Measurements from ENCODE around the gene DEDD2.

The DEDD2 gene

GRCh38 chr19:42249149-42249750 is 31.8 kb upstream of the DEDD2 start:
- H3K9me3 ChIP-seq (ENCODE audit: insufficient read depth, low read depth, low read length) = no peaks in the 10 kb centered on the region
- no peak overlapping the region for H3K9ac ChIP-seq (ENCODE audit: low read depth, low read length, poor library complexity, severe bottlenecking)
- H3K79me2 ChIP-seq (ENCODE audit: insufficient read depth, low read length) = peaks cover 33% of the 10 kb centered on the region
- no peaks in the 10 kb centered on the region for H4K20me1 ChIP-seq (ENCODE audit: insufficient read depth, low read length, poor library complexity, severe bottlenecking)
- no peaks in the 10 kb centered on the region for H3K27me3 ChIP-seq (ENCODE audit: insufficient read depth, low read length, poor library complexity, severe bottlenecking)
- H3K9me2 ChIP-seq (replicated peaks; ENCODE audit: low read depth, low read length) = no peaks in the 10 kb centered on the region
- H3K4me3 ChIP-seq (ENCODE audit: low read length, poor library complexity, severe bottlenecking) = no peak overlapping the region
- no peaks in the 10 kb centered on the region for H3F3A ChIP-seq (ENCODE audit: low read depth)
- no peak for TF ChIP-seq EZH2phosphoT487 (IDR thresholded peaks at IDR 0.05; ENCODE audit: borderline replicate concordance)
- TF ChIP-seq, protein P1, sequence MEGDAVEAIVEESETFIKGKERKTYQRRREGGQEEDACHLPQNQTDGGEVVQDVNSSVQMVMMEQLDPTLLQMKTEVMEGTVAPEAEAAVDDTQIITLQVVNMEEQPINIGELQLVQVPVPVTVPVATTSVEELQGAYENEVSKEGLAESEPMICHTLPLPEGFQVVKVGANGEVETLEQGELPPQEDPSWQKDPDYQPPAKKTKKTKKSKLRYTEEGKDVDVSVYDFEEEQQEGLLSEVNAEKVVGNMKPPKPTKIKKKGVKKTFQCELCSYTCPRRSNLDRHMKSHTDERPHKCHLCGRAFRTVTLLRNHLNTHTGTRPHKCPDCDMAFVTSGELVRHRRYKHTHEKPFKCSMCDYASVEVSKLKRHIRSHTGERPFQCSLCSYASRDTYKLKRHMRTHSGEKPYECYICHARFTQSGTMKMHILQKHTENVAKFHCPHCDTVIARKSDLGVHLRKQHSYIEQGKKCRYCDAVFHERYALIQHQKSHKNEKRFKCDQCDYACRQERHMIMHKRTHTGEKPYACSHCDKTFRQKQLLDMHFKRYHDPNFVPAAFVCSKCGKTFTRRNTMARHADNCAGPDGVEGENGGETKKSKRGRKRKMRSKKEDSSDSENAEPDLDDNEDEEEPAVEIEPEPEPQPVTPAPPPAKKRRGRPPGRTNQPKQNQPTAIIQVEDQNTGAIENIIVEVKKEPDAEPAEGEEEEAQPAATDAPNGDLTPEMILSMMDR (conservative IDR thresholded peaks at IDR 0.05; ENCODE audit: low read length) = no peak
- H3K36me3 ChIP-seq (ENCODE audit: insufficient read depth, low read length) = no peaks in the 10 kb centered on the region
- no peak overlapping the region for H3K4me2 ChIP-seq (ENCODE audit: low read depth, low read length, poor library complexity, severe bottlenecking)
- peaks cover 13% of the 10 kb centered on the region for H3K4me1 ChIP-seq (ENCODE audit: insufficient read depth, low read length, poor library complexity, severe bottlenecking)
- no peak overlapping the region for H2AFZ ChIP-seq (ENCODE audit: low read length)

- no peaks in the 10 kb centered on the region for H3F3A ChIP-seq (ENCODE audit: low read depth)
- peaks cover 32% of the 10 kb centered on the region for H3K79me2 ChIP-seq (ENCODE audit: insufficient read depth, low read length)
- H3K9me3 ChIP-seq (ENCODE audit: insufficient read depth, low read depth, low read length) = no peaks in the 10 kb centered on the region
- no peak overlapping the region for H3K4me3 ChIP-seq (ENCODE audit: low read length, poor library complexity, severe bottlenecking)
- H2AFZ ChIP-seq (ENCODE audit: low read length) = no peak overlapping the region
- H3K4me1 ChIP-seq (ENCODE audit: insufficient read depth, low read length, poor library complexity, severe bottlenecking) = peaks cover 14% of the 10 kb centered on the region
- no peaks in the 10 kb centered on the region for H3K27me3 ChIP-seq (ENCODE audit: insufficient read depth, low read length, poor library complexity, severe bottlenecking)
- no peak overlapping the region for H3K9ac ChIP-seq (ENCODE audit: low read depth, low read length, poor library complexity, severe bottlenecking)
- H3K9me2 ChIP-seq (replicated peaks; ENCODE audit: low read depth, low read length) = no peaks in the 10 kb centered on the region
- H4K20me1 ChIP-seq (ENCODE audit: insufficient read depth, low read length, poor library complexity, severe bottlenecking) = no peaks in the 10 kb centered on the region
- H3K4me2 ChIP-seq (ENCODE audit: low read depth, low read length, poor library complexity, severe bottlenecking) = no peak overlapping the region
- TF ChIP-seq, protein P1 (conservative IDR thresholded peaks at IDR 0.05; ENCODE audit: low read length) = no peak
- TF ChIP-seq EZH2phosphoT487 (IDR thresholded peaks at IDR 0.05; ENCODE audit: borderline replicate concordance) = no peak
- no peaks in the 10 kb centered on the region for H3K36me3 ChIP-seq (ENCODE audit: insufficient read depth, low read length)
These were observed 31.0 kb upstream of the DEDD2 start for GRCh38 chr19:42248270-42249148.

DNA sequence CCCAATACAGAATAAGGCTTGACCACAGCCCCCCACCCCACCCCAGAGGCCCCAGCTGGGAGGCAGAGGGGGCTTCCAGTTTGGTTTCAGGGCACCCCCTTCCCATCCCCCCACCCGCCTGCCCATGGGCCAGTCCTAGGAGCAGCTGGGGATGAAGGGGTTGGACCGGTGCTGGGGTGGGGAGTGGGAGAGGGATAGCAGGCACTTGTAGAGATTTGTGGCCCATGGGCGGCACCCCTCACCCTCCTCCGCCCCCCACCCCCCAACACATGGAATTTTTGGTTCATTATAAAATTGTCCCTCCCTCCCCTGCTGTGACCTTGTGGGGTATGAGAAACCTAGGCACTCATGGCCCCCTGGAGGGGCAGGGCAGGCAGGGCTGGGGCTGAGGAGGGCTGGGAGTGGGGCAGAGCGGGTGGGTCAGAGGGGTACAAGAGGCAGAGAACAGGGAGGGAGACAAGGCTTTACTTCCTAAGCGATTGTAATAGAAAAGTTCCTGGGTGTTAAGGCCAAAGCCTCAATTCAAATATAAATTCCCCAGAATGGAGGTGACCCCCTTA is 30.2 kb upstream of the DEDD2 start:
- Histone ChIP-seq H3K79me2 (ENCODE audit: insufficient read depth, low read length) (peaks cover 24% of the 10 kb centered on the region), H3K4me3 (ENCODE audit: low read length, poor library complexity, severe bottlenecking) (no peak overlapping the region), H3K9me2 (replicated peaks; ENCODE audit: low read depth, low read length) (no peaks in the 10 kb centered on the region), H3K9ac (ENCODE audit: low read depth, low read length, poor library complexity, severe bottlenecking) (no peak overlapping the region), H3K4me1 (ENCODE audit: insufficient read depth, low read length, poor library complexity, severe bottlenecking) (peaks cover 12% of the 10 kb centered on the region), H3K4me2 (ENCODE audit: low read depth, low read length, poor library complexity, severe bottlenecking) (no peak overlapping the region), H4K20me1 (ENCODE audit: insufficient read depth, low read length, poor library complexity, severe bottlenecking) (no peaks in the 10 kb centered on the region), H3F3A (ENCODE audit: low read depth) (no peaks in the 10 kb centered on the region), H3K36me3 (ENCODE audit: insufficient read depth, low read length) (no peaks in the 10 kb centered on the region), H2AFZ (ENCODE audit: low read length) (no peak overlapping the region), H3K9me3 (ENCODE audit: insufficient read depth, low read depth, low read length) (no peaks in the 10 kb centered on the region), H3K27me3 (ENCODE audit: insufficient read depth, low read length, poor library complexity, severe bottlenecking) (no peaks in the 10 kb centered on the region)
- no peak for TF ChIP-seq EZH2phosphoT487 (IDR thresholded peaks at IDR 0.05; ENCODE audit: borderline replicate concordance)
- TF ChIP-seq, protein P1 (conservative IDR thresholded peaks at IDR 0.05; ENCODE audit: low read length) = no peak

Data from Loucy (cell line).